AG10803 (cell line): ENCODE measurements around the gene CCNDBP1.
"Not testable (repeated sequence)": the region's sequence is repeated elsewhere in the genome, so short reads cannot be mapped to it uniquely, and the experiment has no call there.

Source experiments
- DNase-seq: peaks from one replicate; pipeline ENCODE4 v3.0.0; 2010; ENCODE audit warnings: low read depth
- H3K4me3 ChIP-seq: 2 replicates; pipeline ENCODE4 v1.5.1; 2011; ENCODE audit warnings: mild to moderate bottlenecking, low read length, control low read depth
- TF ChIP-seq, protein P1 (sequence below): conservative IDR thresholded peaks from 2 replicates; pipeline ENCODE4 v1.5.1; 2011; ENCODE audit warnings: mild to moderate bottlenecking, low read length, control low read depth, inconsistent platforms

Gene CCNDBP1

DNA sequence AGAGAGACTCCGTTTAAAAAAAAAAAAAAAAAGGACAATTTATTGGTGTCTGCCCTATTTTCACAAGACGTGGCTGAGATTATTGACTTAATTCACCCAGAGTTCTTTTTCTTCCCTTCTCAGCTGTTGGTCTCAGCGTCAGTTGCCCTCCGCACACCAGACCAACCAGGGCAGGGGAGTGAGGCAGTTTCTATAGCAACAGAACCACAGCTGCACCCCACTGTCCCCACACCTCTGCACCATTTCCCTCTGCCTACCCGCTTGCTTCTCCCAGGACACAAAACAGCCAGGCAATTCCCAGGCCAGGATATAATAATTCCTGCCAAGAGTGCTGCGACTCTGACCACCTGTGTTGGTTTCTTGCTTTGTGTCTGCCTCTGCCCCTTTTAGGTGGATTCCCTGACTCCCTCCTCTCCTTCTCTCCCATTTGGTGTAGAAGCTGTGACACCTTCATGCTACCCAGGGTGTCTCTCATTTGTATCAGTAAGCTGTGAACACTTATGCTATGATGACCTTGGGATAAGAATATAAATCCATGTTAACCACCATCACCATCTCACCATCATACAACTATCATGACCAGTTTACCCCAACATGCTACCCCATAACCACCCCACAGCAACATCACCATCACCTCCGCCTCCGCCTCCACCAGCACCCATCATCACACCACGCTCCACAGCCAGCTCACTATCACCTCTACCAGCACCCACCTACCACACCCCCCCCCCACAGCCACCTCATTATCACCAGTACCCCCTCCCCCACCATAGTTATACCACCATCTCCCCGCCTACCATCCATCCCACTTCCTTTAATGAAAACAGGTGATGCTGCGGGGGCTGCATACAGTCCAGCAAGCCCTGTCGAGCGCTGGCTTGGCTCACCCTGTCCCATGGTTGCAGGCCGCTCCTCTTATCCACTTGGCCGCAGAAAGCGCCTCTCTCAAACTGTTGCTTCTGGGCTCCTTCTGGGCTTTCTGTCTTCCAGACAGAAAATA, 35.0 kb downstream of the CCNDBP1 start:
- TF ChIP-seq, protein P1, sequence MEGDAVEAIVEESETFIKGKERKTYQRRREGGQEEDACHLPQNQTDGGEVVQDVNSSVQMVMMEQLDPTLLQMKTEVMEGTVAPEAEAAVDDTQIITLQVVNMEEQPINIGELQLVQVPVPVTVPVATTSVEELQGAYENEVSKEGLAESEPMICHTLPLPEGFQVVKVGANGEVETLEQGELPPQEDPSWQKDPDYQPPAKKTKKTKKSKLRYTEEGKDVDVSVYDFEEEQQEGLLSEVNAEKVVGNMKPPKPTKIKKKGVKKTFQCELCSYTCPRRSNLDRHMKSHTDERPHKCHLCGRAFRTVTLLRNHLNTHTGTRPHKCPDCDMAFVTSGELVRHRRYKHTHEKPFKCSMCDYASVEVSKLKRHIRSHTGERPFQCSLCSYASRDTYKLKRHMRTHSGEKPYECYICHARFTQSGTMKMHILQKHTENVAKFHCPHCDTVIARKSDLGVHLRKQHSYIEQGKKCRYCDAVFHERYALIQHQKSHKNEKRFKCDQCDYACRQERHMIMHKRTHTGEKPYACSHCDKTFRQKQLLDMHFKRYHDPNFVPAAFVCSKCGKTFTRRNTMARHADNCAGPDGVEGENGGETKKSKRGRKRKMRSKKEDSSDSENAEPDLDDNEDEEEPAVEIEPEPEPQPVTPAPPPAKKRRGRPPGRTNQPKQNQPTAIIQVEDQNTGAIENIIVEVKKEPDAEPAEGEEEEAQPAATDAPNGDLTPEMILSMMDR, result no peak
- DNase-seq, result no peak
- H3K4me3 ChIP-seq, result no peak overlapping the region

DNA sequence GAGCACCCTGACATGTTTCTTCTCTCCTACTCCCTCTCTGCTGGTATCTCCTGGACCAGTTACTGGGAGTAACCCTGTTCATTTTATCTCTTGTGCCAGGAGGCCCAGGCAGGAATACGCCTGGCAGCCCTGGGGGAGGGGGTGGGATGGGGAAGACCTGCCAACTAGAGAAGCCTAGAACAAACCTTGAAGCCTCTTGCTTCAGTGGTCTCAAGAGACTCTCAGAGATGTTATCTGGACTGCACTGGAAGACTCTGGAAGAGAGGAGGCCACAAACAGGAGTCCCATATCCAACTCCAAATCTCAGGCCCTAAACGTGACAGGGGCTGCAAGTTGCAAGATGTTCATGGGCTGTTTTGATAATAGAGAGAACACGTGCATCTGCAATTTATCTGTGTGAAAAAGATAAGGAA, 35.8 kb downstream of the CCNDBP1 start, which contains the start of gene EPB42:
TSS of gene EPB42 (minus strand) at position 28 of the 413 bp plus-strand sequence. CDS start 193 bp downstream, outside the sequence.
- TF ChIP-seq, protein P1, result no peak
- DNase-seq, result no peak
- no peak within 1 kb of the TSS for H3K4me3 ChIP-seq

DNA sequence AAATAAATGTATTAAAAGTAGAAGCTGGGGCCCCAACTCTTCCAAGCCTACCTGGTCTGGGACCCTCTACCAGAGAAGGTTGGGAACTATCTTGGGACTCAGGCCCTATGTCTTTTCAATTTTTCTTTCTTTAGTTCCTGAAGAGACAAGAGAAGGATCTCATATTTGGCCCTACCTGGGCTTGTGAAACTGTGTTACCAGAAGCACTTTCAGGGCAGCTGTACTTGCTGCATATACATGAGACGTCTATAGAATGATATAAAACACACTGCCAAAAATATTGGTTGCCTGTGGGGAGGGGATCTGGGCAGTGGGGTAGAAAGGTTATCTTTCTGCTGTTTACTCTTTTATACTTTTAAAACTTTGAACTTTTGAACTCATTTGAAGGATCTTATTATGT, 36.2 kb downstream of the CCNDBP1 start:
- DNase-seq, result no peak
- TF ChIP-seq, protein P1, result no peak
- H3K4me3 ChIP-seq, result no peak overlapping the region

DNA sequence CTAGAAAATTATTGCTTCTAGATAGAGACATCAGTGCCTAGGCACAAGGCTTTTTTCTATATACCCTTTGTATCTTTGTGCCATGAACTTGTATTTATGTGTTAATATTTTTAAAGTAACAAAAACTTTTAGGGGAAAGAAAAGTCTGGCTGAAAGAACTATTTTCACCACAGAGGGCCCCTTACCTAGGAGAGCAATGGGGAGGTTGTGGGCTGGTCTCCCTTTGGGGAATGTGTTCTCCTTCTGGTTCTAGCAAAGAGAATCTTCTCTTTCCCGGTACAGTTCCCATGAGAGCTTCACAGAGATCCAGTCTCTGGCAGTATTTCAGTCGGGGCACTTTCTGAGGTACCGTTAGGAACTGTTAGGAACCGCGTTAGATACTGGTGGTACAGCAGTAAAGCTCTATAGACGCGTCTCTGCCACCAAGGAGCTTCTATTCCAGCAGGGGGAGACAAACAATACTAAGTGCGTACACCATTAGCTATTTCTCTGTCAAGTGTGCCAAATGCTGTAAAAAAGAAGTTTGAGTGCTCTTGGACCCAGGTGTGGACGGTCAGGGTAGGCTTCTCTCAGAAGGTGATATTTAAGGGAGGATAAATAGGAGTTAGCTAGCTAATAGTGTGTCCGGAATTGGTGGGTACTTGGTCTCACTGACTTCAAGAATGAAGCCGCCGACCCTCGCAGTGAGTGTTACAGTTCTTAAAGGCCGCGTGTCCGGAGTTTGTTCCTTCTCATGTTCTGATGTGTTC, 40.2 kb downstream of the CCNDBP1 start:
- DNase-seq, result peak; percentile 66
- TF ChIP-seq, protein P1, result peak; percentile 89
- no peak overlapping the region for H3K4me3 ChIP-seq

DNA sequence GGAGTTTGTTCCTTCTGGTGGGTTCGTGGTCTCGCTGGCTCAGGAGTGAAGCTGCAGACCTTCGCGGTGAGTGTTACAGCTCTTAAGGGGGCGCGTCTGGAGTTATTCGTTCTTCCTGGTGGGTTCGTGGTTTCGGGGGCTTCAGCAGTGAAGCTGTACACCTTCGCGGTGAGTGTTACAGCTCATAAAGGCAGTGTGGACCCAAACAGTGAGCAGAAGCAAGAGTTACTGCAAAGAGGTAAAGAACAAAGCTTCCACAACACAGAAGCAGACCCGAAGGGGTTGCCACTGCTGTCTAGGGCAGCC, 40.7 kb downstream of the CCNDBP1 start:
- H3K4me3 ChIP-seq, result not testable (repeated sequence)

DNA sequence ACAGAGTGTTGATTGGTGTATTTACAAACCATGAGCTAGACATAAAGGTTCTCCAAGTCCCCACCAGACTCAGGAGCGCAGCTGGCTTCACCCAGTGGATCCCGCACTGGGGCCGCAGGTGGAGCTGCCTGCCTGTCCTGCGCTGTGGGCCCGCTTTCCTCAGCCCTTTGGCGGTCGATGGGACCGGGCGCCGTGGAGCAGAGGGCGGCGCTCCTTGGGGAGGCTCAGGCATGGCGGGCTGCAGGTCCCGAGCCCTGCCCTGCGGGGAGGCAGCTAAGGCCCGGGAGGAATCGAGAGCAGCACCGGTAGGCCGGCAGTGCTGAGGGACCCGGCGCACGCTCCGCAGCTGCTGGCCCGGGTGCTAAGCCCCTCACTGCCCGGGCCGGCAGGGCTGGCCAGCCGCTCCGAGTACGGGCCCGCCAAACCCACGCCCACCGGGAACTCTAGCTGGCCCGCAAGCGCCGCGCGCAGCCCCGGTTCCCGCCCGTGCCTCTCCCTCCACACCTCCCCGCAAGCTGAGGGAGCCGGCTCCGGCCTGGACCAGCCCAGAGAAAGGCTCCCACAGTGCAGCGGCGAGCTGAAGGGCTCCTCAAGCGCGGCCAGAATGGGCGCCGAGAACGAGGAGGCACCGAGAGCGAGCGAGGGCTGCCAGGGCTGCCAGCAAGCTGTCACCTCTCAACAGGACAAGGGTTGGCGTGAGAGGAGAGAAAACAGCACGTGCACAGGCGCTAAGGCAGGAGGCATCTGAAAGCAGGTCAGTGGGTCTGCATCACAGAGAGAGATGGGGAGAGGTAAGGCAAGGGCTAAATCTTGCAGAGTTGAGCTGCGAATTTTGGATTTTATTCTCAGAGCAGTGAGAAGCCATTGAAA, 41.5 kb downstream of the CCNDBP1 start:
- no peak for DNase-seq
- no peak overlapping the region for H3K4me3 ChIP-seq
- TF ChIP-seq, protein P1, result no peak

More for the DNA sequence above, 40.7 kb downstream of the CCNDBP1 start:
- DNase-seq, result not testable (repeated sequence)

DNA sequence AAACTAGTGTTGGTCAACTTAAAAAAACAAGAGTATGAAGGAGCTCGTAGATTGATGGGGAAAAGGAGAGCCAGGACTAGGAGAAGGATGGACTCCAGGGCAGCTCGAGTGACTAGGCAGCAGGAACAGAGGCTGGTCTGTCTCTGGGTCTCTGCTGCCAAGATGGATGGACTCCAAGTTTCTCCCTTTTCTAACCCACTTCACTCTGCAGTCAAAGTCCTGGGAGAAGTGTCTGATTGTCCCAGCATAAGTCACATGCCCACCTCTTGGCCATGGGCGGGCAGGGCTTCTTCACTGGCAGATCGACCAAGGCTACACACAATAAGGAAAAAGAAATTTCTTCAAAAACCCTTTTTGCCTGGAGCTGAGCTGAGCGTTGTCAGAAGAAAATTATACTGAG, 44.8 kb downstream of the CCNDBP1 start:
- H3K4me3 ChIP-seq, result no peak overlapping the region
- no peak for DNase-seq
- TF ChIP-seq, protein P1, result no peak
